GM12873 (cell line): Measurements from ENCODE around the gene RBM10.

Experiments
- CTCF ChIP-seq: IDR thresholded peaks from 2 replicates; pipeline ENCODE4 v1.5.1; 2012; ENCODE audit warnings: low read depth, mild to moderate bottlenecking, moderate library complexity, low read length, control low read depth; ENCODE audit not compliant: insufficient read depth; ENCODE audit errors: missing control alignments

RBM10 gene

GRCh38 chrX:47146936-47147859 is 2.2 kb downstream of the RBM10 start:
- TF ChIP-seq CTCF = no peak

GRCh38 chrX:47148946-47149345 is 3.9 kb downstream of the RBM10 start:
- TF ChIP-seq CTCF = no peak

DNA sequence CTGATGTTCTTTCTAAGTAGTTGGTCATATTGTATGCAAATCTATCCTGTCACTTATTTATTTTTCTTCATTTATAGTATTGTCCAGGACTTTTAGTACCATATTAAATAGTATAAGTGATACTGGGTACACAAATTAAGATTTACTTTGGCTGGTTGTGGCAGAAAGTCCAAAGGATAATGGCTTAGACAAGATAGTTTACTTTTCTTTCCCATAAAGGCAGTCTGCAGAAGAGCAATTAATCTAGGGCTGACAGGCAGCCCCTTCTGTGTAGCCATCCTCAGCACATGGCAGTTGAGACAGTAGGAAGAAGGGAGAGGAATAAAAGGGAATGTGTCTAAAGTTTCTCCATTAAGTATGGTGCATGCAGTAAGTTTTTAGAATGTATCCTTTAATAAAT is 6.4 kb downstream of the RBM10 start:
- no peak for TF ChIP-seq CTCF

DNA sequence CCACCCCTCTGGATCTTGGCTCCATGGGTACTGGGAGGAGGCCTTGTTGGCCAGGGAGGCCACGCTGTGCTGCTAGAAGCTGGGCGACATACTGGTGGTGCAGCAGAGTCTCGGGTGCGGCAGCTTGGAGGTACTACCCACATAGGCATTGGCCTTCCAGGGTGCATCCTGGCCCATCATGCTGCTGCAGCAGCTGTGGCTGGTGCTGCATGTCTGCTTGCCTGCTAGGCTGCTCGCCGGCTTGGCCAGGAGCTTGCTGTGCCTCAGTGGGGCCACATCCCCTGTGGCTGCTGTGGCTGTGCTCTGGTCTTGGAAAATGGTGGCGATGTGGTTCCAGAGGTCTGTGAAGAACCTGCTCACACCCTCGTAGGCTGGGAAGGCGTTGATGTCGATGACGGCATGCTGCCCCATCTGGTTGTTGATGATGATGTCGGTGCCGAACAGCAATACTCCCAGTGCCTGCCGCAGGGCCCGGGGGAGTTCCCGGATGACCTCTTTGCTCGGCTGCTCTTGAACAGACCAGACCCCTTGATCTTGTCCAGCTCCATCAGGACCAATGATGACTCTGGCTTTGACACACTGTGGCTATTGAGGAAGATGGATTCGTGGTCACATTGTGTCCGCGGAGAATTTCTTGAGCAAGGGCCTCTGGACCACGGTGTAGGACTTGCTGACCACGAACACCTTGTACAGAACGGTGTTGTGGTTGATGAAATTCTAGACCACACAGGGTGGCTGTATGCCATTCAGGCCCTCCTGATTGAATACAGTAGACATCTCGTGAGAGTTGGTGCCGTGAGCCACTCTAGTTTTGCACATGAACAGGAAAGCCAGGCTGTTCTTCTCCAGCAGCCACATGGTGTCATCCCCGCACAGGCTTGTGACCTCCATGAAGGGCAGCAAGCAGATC is 11.8 kb downstream of the RBM10 start:
- TF ChIP-seq CTCF = no peak

- TF ChIP-seq CTCF = no peak
These were observed 13.1 kb downstream of the RBM10 start for GRCh38 chrX:47158131-47158530.

DNA sequence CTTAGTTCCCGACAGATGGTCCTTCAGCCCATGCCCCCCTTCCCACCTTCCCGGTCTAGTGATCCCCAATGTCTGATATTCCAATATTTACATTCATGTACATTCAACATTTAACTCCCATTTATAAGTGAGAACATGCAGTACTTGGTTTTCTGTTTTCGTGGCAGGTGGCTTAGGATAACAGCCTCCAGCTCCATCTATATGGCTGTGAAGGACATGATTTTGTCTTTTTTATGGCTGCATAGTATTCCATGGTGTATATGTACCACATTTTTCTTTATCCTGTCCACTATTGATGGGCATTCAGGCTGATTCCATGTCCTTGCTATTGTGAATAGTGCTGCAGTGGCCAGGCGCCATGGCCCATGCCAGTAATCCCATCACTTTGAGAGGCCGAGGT is 13.8 kb downstream of the RBM10 start:
- no peak for TF ChIP-seq CTCF

DNA sequence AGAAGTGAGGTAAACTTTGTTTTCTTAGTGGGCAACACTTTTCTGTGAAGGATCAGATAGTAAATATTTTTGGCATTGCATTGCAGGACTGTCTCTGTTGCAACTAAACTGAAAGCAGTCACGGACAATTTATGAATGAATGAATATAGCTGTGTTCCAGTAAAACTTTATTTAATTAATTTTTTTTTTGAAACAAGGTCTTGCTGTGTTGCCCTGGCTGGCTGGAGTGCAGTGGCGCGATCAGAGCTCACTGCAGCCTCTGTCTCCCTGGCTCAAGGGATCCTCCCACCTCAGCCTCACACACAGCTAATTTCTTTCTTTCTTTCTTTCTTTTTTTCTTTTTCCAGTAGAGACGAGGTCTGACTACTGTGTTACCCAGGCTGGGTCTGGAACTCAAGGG is 15.8 kb downstream of the RBM10 start:
- TF ChIP-seq CTCF = no peak
